Measurements from ENCODE around the gene DLEC1.

DNA sequence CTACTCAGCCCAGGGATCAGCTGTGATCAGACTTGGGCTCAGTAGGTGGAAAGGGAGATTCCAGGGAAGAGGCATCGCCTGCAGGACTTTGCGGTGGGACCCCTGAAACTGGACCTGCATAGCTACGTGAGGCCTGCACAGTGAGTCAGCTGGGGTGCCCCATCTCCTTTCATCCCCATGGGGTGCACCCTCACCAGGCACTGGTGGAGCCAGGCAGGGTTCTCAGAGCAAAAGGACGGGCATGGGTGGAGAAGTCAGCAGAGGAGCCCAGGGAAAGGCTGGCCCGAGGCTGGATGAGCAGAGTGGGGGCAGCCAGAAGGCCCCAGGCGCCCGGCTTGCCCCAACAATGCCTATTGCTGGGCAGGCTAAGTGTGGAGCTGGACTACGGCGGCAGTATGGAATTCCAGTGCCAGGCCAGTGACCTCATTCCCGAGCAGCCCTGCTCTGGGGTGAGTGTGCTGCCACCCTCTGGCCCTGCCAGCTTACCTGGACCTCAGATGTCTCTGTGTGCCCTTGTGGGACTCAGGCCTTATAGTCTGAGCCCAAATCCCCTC lies 78.2 kb downstream of the DLEC1 start:
- TF ChIP-seq, protein P1, sequence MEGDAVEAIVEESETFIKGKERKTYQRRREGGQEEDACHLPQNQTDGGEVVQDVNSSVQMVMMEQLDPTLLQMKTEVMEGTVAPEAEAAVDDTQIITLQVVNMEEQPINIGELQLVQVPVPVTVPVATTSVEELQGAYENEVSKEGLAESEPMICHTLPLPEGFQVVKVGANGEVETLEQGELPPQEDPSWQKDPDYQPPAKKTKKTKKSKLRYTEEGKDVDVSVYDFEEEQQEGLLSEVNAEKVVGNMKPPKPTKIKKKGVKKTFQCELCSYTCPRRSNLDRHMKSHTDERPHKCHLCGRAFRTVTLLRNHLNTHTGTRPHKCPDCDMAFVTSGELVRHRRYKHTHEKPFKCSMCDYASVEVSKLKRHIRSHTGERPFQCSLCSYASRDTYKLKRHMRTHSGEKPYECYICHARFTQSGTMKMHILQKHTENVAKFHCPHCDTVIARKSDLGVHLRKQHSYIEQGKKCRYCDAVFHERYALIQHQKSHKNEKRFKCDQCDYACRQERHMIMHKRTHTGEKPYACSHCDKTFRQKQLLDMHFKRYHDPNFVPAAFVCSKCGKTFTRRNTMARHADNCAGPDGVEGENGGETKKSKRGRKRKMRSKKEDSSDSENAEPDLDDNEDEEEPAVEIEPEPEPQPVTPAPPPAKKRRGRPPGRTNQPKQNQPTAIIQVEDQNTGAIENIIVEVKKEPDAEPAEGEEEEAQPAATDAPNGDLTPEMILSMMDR (IDR thresholded peaks at IDR 0.05) = no peak
- TF ChIP-seq POLR2AphosphoS5 (IDR thresholded peaks at IDR 0.05) = no peak
- TF ChIP-seq POLR2A (IDR thresholded peaks at IDR 0.05) = no peak
- TF ChIP-seq EP300 (IDR thresholded peaks at IDR 0.05) = no peak
